Measurements from ENCODE around the gene DMBX1. TPM values are rescaled to one million over a fixed set of nuclear protein-coding genes. Genes with fewer than 3 reads are reported as not detected.

The DMBX1 gene
- total and polyA plus RNA-seq, 9 of the 15 experiments (the other 6 are each of a cell fraction or from before 2014, with no cell fraction given) = 0.25 to 4.3 (median 1.0) TPM

DNA sequence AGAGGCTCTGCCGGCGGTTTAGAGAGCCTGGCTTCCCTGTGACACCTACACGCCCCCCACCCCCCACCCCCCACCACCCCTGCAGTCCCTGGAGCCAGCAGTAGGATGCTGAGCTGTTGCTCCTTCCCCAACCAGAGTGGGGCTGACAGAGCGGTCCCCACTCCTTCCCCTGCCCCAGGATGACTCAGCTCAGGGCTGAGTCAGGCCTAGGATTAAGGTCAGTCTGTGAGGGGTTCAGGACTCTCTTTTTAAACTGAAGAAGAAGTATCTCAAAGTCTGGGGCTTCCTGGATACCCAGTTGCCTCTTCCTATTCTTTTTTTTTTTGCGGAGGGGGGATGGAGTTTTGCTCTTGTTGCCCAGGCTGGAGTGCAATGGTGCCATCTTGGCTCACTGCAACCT is 19.1 kb downstream of the DMBX1 start (continued):
- TF ChIP-seq, protein P1, sequence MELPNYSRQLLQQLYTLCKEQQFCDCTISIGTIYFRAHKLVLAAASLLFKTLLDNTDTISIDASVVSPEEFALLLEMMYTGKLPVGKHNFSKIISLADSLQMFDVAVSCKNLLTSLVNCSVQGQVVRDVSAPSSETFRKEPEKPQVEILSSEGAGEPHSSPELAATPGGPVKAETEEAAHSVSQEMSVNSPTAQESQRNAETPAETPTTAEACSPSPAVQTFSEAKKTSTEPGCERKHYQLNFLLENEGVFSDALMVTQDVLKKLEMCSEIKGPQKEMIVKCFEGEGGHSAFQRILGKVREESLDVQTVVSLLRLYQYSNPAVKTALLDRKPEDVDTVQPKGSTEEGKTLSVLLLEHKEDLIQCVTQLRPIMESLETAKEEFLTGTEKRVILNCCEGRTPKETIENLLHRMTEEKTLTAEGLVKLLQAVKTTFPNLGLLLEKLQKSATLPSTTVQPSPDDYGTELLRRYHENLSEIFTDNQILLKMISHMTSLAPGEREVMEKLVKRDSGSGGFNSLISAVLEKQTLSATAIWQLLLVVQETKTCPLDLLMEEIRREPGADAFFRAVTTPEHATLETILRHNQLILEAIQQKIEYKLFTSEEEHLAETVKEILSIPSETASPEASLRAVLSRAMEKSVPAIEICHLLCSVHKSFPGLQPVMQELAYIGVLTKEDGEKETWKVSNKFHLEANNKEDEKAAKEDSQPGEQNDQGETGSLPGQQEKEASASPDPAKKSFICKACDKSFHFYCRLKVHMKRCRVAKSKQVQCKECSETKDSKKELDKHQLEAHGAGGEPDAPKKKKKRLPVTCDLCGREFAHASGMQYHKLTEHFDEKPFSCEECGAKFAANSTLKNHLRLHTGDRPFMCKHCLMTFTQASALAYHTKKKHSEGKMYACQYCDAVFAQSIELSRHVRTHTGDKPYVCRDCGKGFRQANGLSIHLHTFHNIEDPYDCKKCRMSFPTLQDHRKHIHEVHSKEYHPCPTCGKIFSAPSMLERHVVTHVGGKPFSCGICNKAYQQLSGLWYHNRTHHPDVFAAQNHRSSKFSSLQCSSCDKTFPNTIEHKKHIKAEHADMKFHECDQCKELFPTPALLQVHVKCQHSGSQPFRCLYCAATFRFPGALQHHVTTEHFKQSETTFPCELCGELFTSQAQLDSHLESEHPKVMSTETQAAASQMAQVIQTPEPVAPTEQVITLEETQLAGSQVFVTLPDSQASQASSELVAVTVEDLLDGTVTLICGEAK (IDR thresholded peaks at IDR 0.05) = no peak
- TF ChIP-seq, protein P1 (CRISPR knock-in tag; IDR thresholded peaks at IDR 0.05) = no peak
- no peak for TF ChIP-seq MIER1 (IDR thresholded peaks at IDR 0.05; ENCODE audit: low read depth)
- TF ChIP-seq NEUROD1 (IDR thresholded peaks at IDR 0.05; ENCODE audit: borderline replicate concordance, low read depth, low read length, partially characterized antibody) = peak; percentile 56
- TF ChIP-seq IFI16 (CRISPR knock-in tag; IDR thresholded peaks at IDR 0.05) = no peak
- TF ChIP-seq MTA1 (IDR thresholded peaks at IDR 0.05; ENCODE audit: borderline replicate concordance) = no peak
- TF ChIP-seq, protein P2, sequence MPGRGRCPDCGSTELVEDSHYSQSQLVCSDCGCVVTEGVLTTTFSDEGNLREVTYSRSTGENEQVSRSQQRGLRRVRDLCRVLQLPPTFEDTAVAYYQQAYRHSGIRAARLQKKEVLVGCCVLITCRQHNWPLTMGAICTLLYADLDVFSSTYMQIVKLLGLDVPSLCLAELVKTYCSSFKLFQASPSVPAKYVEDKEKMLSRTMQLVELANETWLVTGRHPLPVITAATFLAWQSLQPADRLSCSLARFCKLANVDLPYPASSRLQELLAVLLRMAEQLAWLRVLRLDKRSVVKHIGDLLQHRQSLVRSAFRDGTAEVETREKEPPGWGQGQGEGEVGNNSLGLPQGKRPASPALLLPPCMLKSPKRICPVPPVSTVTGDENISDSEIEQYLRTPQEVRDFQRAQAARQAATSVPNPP (IDR thresholded peaks at IDR 0.05; ENCODE audit: borderline replicate concordance, insufficient read depth, insufficient read length) = no peak
- peak; percentile 80 for TF ChIP-seq MAFK (IDR thresholded peaks at IDR 0.05; ENCODE audit: low read length)
- TF ChIP-seq ZNF184 (CRISPR knock-in tag; IDR thresholded peaks at IDR 0.05) = no peak
- TF ChIP-seq, protein P3, sequence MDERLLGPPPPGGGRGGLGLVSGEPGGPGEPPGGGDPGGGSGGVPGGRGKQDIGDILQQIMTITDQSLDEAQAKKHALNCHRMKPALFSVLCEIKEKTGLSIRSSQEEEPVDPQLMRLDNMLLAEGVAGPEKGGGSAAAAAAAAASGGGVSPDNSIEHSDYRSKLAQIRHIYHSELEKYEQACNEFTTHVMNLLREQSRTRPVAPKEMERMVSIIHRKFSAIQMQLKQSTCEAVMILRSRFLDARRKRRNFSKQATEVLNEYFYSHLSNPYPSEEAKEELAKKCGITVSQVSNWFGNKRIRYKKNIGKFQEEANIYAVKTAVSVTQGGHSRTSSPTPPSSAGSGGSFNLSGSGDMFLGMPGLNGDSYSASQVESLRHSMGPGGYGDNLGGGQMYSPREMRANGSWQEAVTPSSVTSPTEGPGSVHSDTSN (CRISPR knock-in tag; IDR thresholded peaks at IDR 0.05; ENCODE audit: low read depth) = no peak
- TF ChIP-seq, protein P3 (tag; conservative IDR thresholded peaks at IDR 0.05; ENCODE audit: low read depth) = no peak
- TF ChIP-seq HMG20A (CRISPR knock-in tag; conservative IDR thresholded peaks at IDR 0.05) = no peak
- TF ChIP-seq, protein P4, sequence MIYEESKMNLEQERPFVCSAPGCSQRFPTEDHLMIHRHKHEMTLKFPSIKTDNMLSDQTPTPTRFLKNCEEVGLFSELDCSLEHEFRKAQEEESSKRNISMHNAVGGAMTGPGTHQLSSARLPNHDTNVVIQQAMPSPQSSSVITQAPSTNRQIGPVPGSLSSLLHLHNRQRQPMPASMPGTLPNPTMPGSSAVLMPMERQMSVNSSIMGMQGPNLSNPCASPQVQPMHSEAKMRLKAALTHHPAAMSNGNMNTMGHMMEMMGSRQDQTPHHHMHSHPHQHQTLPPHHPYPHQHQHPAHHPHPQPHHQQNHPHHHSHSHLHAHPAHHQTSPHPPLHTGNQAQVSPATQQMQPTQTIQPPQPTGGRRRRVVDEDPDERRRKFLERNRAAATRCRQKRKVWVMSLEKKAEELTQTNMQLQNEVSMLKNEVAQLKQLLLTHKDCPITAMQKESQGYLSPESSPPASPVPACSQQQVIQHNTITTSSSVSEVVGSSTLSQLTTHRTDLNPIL (CRISPR knock-in tag; IDR thresholded peaks at IDR 0.05) = no peak
- TF ChIP-seq ARHGAP35 (IDR thresholded peaks at IDR 0.05; ENCODE audit: partially characterized antibody) = no peak
- TF ChIP-seq ZNF717 (CRISPR knock-in tag; IDR thresholded peaks at IDR 0.05) = no peak
